Measurements from ENCODE around the gene RGPD5.
"Not testable (repeated sequence)": the region's sequence is repeated elsewhere in the genome, so short reads cannot be mapped to it uniquely, and the experiment has no call there.

DNA sequence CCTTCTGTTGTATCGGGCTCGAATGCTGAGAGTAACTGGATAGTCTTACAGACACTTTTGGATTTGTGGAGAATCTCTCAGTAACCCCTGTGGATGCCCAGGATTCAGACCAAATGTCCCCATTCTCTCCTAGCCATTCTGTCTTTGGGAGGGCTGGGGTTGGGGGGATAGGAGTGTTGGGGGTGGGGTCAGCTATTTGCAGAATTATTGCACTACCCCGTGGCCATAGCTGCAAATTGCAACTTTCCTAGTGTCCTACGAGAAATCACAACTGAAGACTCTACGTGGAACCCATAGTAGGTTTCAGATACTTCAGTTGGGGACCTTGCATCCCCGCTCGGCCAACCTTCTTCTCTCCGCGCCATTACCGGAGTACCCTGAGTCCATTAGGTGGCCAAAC is 25.2 kb upstream of the RGPD5 start:
- TF ChIP-seq POLR2A, POLR2AphosphoS5 (IDR thresholded peaks at IDR 0.05; ENCODE audit: low read depth, low read length): not testable (repeated sequence)
